ENCODE data around the gene CFAP43. TPM values are rescaled to one million over a fixed set of nuclear protein-coding genes. Genes with fewer than 3 reads are reported as not detected.

CFAP43 gene
- total and polyA plus RNA-seq, 2 experiments from 2014 or later = 0.24 to 0.44 TPM

GRCh38 chr10:104274762-104275721 is 42.9 kb upstream of the CFAP43 start:
- Histone ChIP-seq H3K27me3 (ENCODE audit: insufficient read depth) (0 out of 2 replicates have a peak, but pooled peaks cover 8% of the 10 kb centered on the region), H2AFZ (peak overlapping the region; percentile 93), H3K36me3 (ENCODE audit: insufficient read depth) (no peaks in the 10 kb centered on the region), H3K4me3 (peak overlapping the region; percentile 82), H3F3A (replicated peaks; ENCODE audit: low read depth) (no peaks in the 10 kb centered on the region), H3K79me2 (replicated peaks; ENCODE audit: insufficient read depth) (peaks cover 16% of the 10 kb centered on the region), H3K9me2 (ENCODE audit: insufficient read depth) (no peaks in the 10 kb centered on the region), H3K4me2 (peak overlapping the region; percentile 90), H3K4me1 (ENCODE audit: insufficient read depth) (peaks cover 17% of the 10 kb centered on the region), H4K20me1 (replicated peaks; ENCODE audit: insufficient read depth) (no peaks in the 10 kb centered on the region), H3K27ac (ENCODE audit: low read depth) (no peak overlapping the region)
- TF ChIP-seq ZNF462 (CRISPR knock-in tag; IDR thresholded peaks at IDR 0.05) (0 out of 2 replicates have a peak, but pooled peaks have one; percentile 11), ETS1 (IDR thresholded peaks at IDR 0.05) (no peak), ZNF114 (CRISPR knock-in tag; IDR thresholded peaks at IDR 0.05) (no peak), CREB1 (CRISPR knock-in tag; IDR thresholded peaks at IDR 0.05; ENCODE audit: low read depth) (no peak), CTCF (conservative IDR thresholded peaks at IDR 0.05; ENCODE audit: low read depth in 2 of 2) (peak; percentile 80 to 87), REST (IDR thresholded peaks at IDR 0.05; ENCODE audit: unreplicated experiment) (no peak), STAT1 (IDR thresholded peaks at IDR 0.05; ENCODE audit: unreplicated experiment) (no peak), JUNB (IDR thresholded peaks at IDR 0.05; ENCODE audit: unreplicated experiment) (no peak), POLR2AphosphoS5 (IDR thresholded peaks at IDR 0.05; ENCODE audit: low read depth) (peak; percentile 55; the same call in 1 of the 2 replicates), EZH2phosphoT487 (IDR thresholded peaks at IDR 0.05; ENCODE audit: unreplicated experiment) (no peak)
- Mint-ChIP-seq H3K9me3 (no peaks in the 10 kb centered on the region), H3K4me3 (peak overlapping the region; percentile 88), H3K27ac (peak overlapping the region; percentile 79; the same call in 1 of the 2 replicates), H3K4me1 (peaks cover 17% of the 10 kb centered on the region; the same call in 2 of the 3 replicates), H3K36me3 (ENCODE audit: low read depth) (peaks cover 12% of the 10 kb centered on the region; the same call in 1 of the 3 replicates), H3K27me3 (ENCODE audit: insufficient read depth, low read depth, poor library complexity) (peaks cover 12% of the 10 kb centered on the region)
- ATAC-seq (peak; percentile 96), DNase-seq (ENCODE audit: low spot score) (peak; percentile 84)

All from GM23338 (cell line).